ENCODE measurements around the gene ZNRF3.

ZNRF3 gene

GRCh38 chr22:28910569-28911303 lies 27.4 kb downstream of the ZNRF3 start:
- FAIRE-seq: no peak

- no peak for FAIRE-seq
Measured at GRCh38 chr22:28911304-28911690, 27.9 kb downstream of the ZNRF3 start.

- no peak for FAIRE-seq
Measured at GRCh38 chr22:28911777-28912669, 28.7 kb downstream of the ZNRF3 start.

- FAIRE-seq: no peak
Measured at GRCh38 chr22:28914201-28914600, 30.8 kb downstream of the ZNRF3 start.

GRCh38 chr22:28915969-28916368 lies 32.6 kb downstream of the ZNRF3 start:
- no peak for FAIRE-seq

GRCh38 chr22:28917747-28918549 lies 34.6 kb downstream of the ZNRF3 start:
- FAIRE-seq: no peak

- no peak for FAIRE-seq
Measured at GRCh38 chr22:28918550-28919271, 35.3 kb downstream of the ZNRF3 start.

- no peak for FAIRE-seq
Measured at GRCh38 chr22:28920757-28921584, 37.6 kb downstream of the ZNRF3 start.

- FAIRE-seq: no peak
Measured at GRCh38 chr22:28921585-28921879, 38.2 kb downstream of the ZNRF3 start.

GRCh38 chr22:28922540-28923244 lies 39.3 kb downstream of the ZNRF3 start:
- no peak for FAIRE-seq

GRCh38 chr22:28923826-28924732 lies 40.7 kb downstream of the ZNRF3 start:
- no peak for FAIRE-seq

GRCh38 chr22:28925916-28926315 lies 42.5 kb downstream of the ZNRF3 start:
- FAIRE-seq: no peak

- FAIRE-seq: no peak
Measured at GRCh38 chr22:28927630-28928029, 44.3 kb downstream of the ZNRF3 start.

- no peak for FAIRE-seq
Measured at GRCh38 chr22:28929197-28929596, 45.8 kb downstream of the ZNRF3 start.

- FAIRE-seq: no peak
Measured at GRCh38 chr22:28930357-28931007, 47.1 kb downstream of the ZNRF3 start.

GRCh38 chr22:28931844-28932567 lies 48.6 kb downstream of the ZNRF3 start:
- FAIRE-seq: no peak

- FAIRE-seq: no peak
Measured at GRCh38 chr22:28933321-28933720, 49.9 kb downstream of the ZNRF3 start.

- FAIRE-seq: no peak
Measured at GRCh38 chr22:28934026-28934425, 50.7 kb downstream of the ZNRF3 start.

GRCh38 chr22:28935140-28935539 lies 51.8 kb downstream of the ZNRF3 start:
- FAIRE-seq: no peak

All from A204.1 (cell line).